ENCODE results near the gene HMGXB3.

DNA sequence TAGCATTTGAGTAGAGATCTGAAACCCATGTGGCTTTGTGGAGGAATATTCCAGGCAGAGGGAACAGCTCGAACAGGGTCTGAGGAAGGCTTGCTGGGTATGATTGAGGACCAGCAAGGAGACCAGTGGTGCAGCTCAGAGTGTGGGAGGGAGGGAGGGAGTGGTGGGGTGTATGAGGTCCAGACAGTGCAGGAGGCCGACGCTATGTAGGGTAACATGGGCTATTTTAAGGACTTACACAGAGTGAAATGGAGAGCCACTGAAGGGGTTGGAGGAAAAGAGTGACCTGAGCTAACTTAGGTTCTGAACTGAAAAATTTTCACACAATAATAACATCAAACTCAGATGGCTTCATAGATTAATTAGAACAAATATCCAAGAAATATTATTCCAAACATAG is 41.9 kb downstream of the HMGXB3 start:
- TF ChIP-seq, protein P1, sequence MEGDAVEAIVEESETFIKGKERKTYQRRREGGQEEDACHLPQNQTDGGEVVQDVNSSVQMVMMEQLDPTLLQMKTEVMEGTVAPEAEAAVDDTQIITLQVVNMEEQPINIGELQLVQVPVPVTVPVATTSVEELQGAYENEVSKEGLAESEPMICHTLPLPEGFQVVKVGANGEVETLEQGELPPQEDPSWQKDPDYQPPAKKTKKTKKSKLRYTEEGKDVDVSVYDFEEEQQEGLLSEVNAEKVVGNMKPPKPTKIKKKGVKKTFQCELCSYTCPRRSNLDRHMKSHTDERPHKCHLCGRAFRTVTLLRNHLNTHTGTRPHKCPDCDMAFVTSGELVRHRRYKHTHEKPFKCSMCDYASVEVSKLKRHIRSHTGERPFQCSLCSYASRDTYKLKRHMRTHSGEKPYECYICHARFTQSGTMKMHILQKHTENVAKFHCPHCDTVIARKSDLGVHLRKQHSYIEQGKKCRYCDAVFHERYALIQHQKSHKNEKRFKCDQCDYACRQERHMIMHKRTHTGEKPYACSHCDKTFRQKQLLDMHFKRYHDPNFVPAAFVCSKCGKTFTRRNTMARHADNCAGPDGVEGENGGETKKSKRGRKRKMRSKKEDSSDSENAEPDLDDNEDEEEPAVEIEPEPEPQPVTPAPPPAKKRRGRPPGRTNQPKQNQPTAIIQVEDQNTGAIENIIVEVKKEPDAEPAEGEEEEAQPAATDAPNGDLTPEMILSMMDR (conservative IDR thresholded peaks at IDR 0.05; ENCODE audit: low read length) = no peak
- TF ChIP-seq EZH2phosphoT487 (IDR thresholded peaks at IDR 0.05; ENCODE audit: borderline replicate concordance, low read depth, low read length) = no peak
